SK-N-SH (cell line): ENCODE data around the gene AUH. TPM values are rescaled to one million over a fixed set of nuclear protein-coding genes. Genes with fewer than 3 reads are reported as not detected.

Experiments used
- CTCF ChIA-PET: fragments of 300-600, 350-600 bp; formaldehyde crosslinking; extraction: SDS; loops from one replicate; lab custom pipeline; 2021; lab: Yijun Ruan, JAX
- POLR2A ChIA-PET: fragments of 350-600 bp; sonication (Branson Sonifier 250); formaldehyde crosslinking; extraction: SDS; loops from one replicate; lab custom pipeline; 2020; ENCODE audit warnings: antibody characterized with exemption, inconsistent platforms; lab: Yijun Ruan, JAX
- DNase-seq: peaks from one replicate; pipeline ENCODE4 v3.0.0; 2012
- H2AFZ ChIP-seq: fragments of 200-600 bp; sonication (generic); 2 replicates; pipeline ENCODE4 v1.8.1; 2016; ENCODE audit warnings: antibody characterized with exemption, mild to moderate bottlenecking, low read depth
- H3F3A ChIP-seq: fragments of 200-600 bp; sonication (generic); replicated peaks from 2 replicates; pipeline ENCODE3; 2016; ENCODE audit warnings: antibody characterized with exemption, mild to moderate bottlenecking; ENCODE audit not compliant: insufficient read depth
- H3K27ac ChIP-seq, 2 experiments: fragments of 200-500 bp in 1 of 2; fragments of 200-600 bp in 1 of 2; sonication (Bioruptor generic) in 1 of 2; sonication (generic), shearing (Covaris generic) in 1 of 2; 2 replicates each; pipeline versions ENCODE4 v1.5.1 to v1.6.1; 2014 to 2016; ENCODE audit warnings: low read depth in 2 of 2, inconsistent platforms in 1 of 2, low read length in 1 of 2, mild to moderate bottlenecking in 1 of 2, mixed read lengths in 1 of 2
- H3K27me3 ChIP-seq: fragments of 200-600 bp; sonication (generic), shearing (Covaris generic); 2 replicates; pipeline ENCODE4 v1.6.1; 2016; ENCODE audit warnings: mixed run types; ENCODE audit not compliant: insufficient read depth
- H3K36me3 ChIP-seq, 2 experiments: fragments of 200-500 bp in 1 of 2; fragments of 200-600 bp in 1 of 2; sonication (Bioruptor generic) in 1 of 2; sonication (generic) in 1 of 2; replicated peaks in 1 of 2; 2 replicates each; pipeline versions ENCODE3 to v1.5.1; 2014 to 2016; ENCODE audit warnings: low read length in 1 of 2, mild to moderate bottlenecking in 1 of 2; ENCODE audit not compliant: insufficient read depth in 2 of 2, control insufficient read depth in 1 of 2
- H3K4me1 ChIP-seq, 2 experiments: fragments of 200-500 bp in 1 of 2; fragments of 200-600 bp in 1 of 2; sonication (Bioruptor generic) in 1 of 2; sonication (generic), shearing (Covaris generic) in 1 of 2; 2 replicates each; pipeline versions ENCODE4 v1.5.1 to v1.6.1; 2014 to 2016; ENCODE audit warnings: low read depth in 1 of 2, low read length in 1 of 2, mixed run types in 1 of 2; ENCODE audit not compliant: insufficient read depth in 2 of 2, control insufficient read depth in 1 of 2
- H3K4me2 ChIP-seq: fragments of 200-600 bp; sonication (generic), shearing (Covaris generic); 2 replicates; pipeline ENCODE4 v1.6.1; 2017; ENCODE audit warnings: mixed run types
- H3K4me3 ChIP-seq, 2 experiments: fragments of 200-500 bp in 1 of 2; fragments of 200-600 bp in 1 of 2; sonication (Bioruptor generic) in 1 of 2; sonication (generic), shearing (Covaris generic) in 1 of 2; 2 replicates each; pipeline versions ENCODE4 v1.5.1 to v1.8.1; 2014 to 2016; ENCODE audit warnings: low read depth in 2 of 2, inconsistent platforms in 1 of 2, low read length in 1 of 2, mild to moderate bottlenecking in 1 of 2, mixed read lengths in 1 of 2, moderate library complexity in 1 of 2
- H3K79me2 ChIP-seq: fragments of 200-600 bp; sonication (generic); 2 replicates; pipeline ENCODE4 v1.8.1; 2017; ENCODE audit warnings: mild to moderate bottlenecking; ENCODE audit not compliant: insufficient read depth
- H3K9ac ChIP-seq: fragments of 200-600 bp; sonication (generic); 2 replicates; pipeline ENCODE4 v1.6.1; 2017; ENCODE audit warnings: mixed run types
- H3K9me2 ChIP-seq: fragments of 200-600 bp; sonication (generic); 2 replicates; pipeline ENCODE4 v1.6.1; 2017; ENCODE audit warnings: mixed run types
- H3K9me3 ChIP-seq: fragments of 200-600 bp; sonication (generic); 2 replicates; pipeline ENCODE4 v1.6.1; 2017; ENCODE audit warnings: mixed run types, mild to moderate bottlenecking, moderate library complexity
- H4K20me1 ChIP-seq: fragments of 200-600 bp; sonication (generic); 2 replicates; pipeline ENCODE4 v1.6.1; 2017; ENCODE audit warnings: mild to moderate bottlenecking, mixed run types; ENCODE audit not compliant: insufficient read depth
- CHD2 ChIP-seq: fragments of 150-350 bp; IDR thresholded peaks from 2 replicates; pipeline ENCODE4 v1.6.1; 2018; ENCODE audit warnings: low read length; ENCODE audit not compliant: partially characterized antibody
- FOXJ3 ChIP-seq: sonication (generic); formaldehyde crosslinking; IDR thresholded peaks from 2 replicates; pipeline ENCODE4 v1.5.1; 2020; ENCODE audit warnings: mild to moderate bottlenecking, missing genetic modification reagents
- FOXM1 ChIP-seq: IDR thresholded peaks from 2 replicates; pipeline ENCODE4 v1.4.0; 2012; ENCODE audit warnings: low read depth, mild to moderate bottlenecking
- JUND ChIP-seq: IDR thresholded peaks from 2 replicates; pipeline ENCODE4 v1.4.0; 2012
- MEF2A ChIP-seq: IDR thresholded peaks from 2 replicates; pipeline ENCODE4 v1.4.0; 2012; ENCODE audit warnings: low read depth, borderline replicate concordance
- NRF1 ChIP-seq: IDR thresholded peaks from 2 replicates; pipeline ENCODE4 v1.6.1; 2012; ENCODE audit warnings: low read depth, mild to moderate bottlenecking, low read length
- POLR2AphosphoS5 ChIP-seq: IDR thresholded peaks from 2 replicates; pipeline ENCODE4 v1.6.1; 2012; ENCODE audit warnings: low read depth, low read length
- RAD21 ChIP-seq: IDR thresholded peaks from 2 replicates; pipeline ENCODE4 v1.6.1; 2012; ENCODE audit warnings: mild to moderate bottlenecking, low read length
- RFX5 ChIP-seq: IDR thresholded peaks from 2 replicates; pipeline ENCODE4 v1.6.1; 2012; ENCODE audit warnings: mild to moderate bottlenecking, improper control_type of control experiment, low read length
- SIN3A ChIP-seq: IDR thresholded peaks from 2 replicates; pipeline ENCODE4 v1.6.1; 2012; ENCODE audit warnings: low read depth, mild to moderate bottlenecking, low read length, moderate library complexity, borderline replicate concordance
- TCF12 ChIP-seq: IDR thresholded peaks from 2 replicates; pipeline ENCODE4 v1.4.0; 2012
- TEAD4 ChIP-seq: IDR thresholded peaks from 2 replicates; pipeline ENCODE4 v1.4.0; 2012; ENCODE audit warnings: mild to moderate bottlenecking, borderline replicate concordance; ENCODE audit not compliant: insufficient read depth
- ZBTB33 ChIP-seq: IDR thresholded peaks from 2 replicates; pipeline ENCODE4 v1.4.0; 2012; ENCODE audit warnings: low read depth, borderline replicate concordance
- whole genome bisulfite sequencing: methylation state at CpG from one replicate; pipeline ENCODE4 v1.1.6; 2017; ENCODE audit warnings: low lambda C conversion rate; 5-methylcytosine and 5-hydroxymethylcytosine counted together
- polyA plus RNA-seq, 3 experiments: library from polyadenylated mRNA; depleted of rRNA; stranded (reverse); fragments of >200 nt; gene quantifications; 2 replicates each; pipeline ENCODE4 v1.2.3, GENCODE V29; 2012
- TF ChIP-seq, protein P1 (sequence below): IDR thresholded peaks from 2 replicates; pipeline ENCODE4 v1.6.1; 2012; ENCODE audit warnings: mild to moderate bottlenecking, low read depth, low read length, moderate library complexity
- TF ChIP-seq, protein P2 (sequence below): IDR thresholded peaks from 2 replicates; pipeline ENCODE4 v1.4.0; 2012; ENCODE audit warnings: low read depth, borderline replicate concordance

The AUH gene
- polyA plus RNA-seq, 1 of the 3 experiments (the other 2 are of a cell fraction) = 7.6 TPM

- CTCF ChIA-PET = no interaction called here
- Histone ChIP-seq H3K4me1 (no peaks in the 10 kb centered on the region), H3K27ac (no peak overlapping the region), H2AFZ (no peak overlapping the region), H3K4me2 (no peak overlapping the region), H3K27me3 (no peaks in the 10 kb centered on the region), H4K20me1 (no peaks in the 10 kb centered on the region), H3K79me2 (no peaks in the 10 kb centered on the region), H3K9me2 (no peaks in the 10 kb centered on the region; the same call in 1 of the 2 replicates), H3F3A (no peaks in the 10 kb centered on the region), H3K9me3 (no peaks in the 10 kb centered on the region), H3K36me3 (no peaks in the 10 kb centered on the region), H3K4me3 (no peak overlapping the region), H3K9ac (no peak overlapping the region)
- no peak for DNase-seq
- POLR2A ChIA-PET = interaction anchor here (0.6 kb wide), 1 partner anchor 407 kb away, joined by 3 read pairs; no protein-coding TSS in a partner anchor
- no peak for TF ChIP-seq RFX5
- TF ChIP-seq POLR2AphosphoS5 = no peak
- no peak for TF ChIP-seq FOXJ3 (CRISPR knock-in tag)
- TF ChIP-seq JUND = no peak
- TF ChIP-seq CHD2 = no peak
- TF ChIP-seq MEF2A = no peak
Observed at GRCh38 chr9:91386765-91387164, 25.0 kb upstream of the AUH start.

DNA sequence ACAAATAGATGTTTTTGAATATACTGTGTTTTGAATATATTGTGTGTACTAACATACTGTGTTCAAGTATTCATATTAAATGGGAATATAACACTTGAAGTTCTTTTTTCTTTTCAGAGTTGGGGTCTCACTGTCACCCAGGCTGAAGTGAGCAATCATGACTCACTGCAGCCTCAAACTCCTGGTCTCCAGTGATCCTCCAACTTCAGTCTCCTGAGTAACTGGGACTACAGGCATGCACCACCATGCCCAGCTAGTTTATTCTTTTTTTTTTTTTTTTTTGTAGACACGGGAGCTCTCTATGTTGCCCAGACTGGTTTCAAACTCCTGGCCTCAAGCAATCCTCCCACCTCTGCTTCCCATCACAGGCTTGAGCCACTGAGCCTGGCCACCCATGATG lies 23.2 kb upstream of the AUH start:
- no peaks in the 10 kb centered on the region for H3F3A ChIP-seq
- ChIA-PET POLR2A (no interaction called here), CTCF (no interaction called here)
- DNase-seq = no peak
- H3K27me3 ChIP-seq = no peaks in the 10 kb centered on the region
- 79% methylated on average over 1 of the region's 1 CpG for WGBS
- H3K79me2 ChIP-seq = no peaks in the 10 kb centered on the region
- no peak overlapping the region for H3K27ac ChIP-seq
- H4K20me1 ChIP-seq = no peaks in the 10 kb centered on the region
- no peak overlapping the region for H3K4me2 ChIP-seq
- no peak overlapping the region for H3K9ac ChIP-seq
- H3K9me2 ChIP-seq = no peaks in the 10 kb centered on the region; the same call in 1 of the 2 replicates
- no peak overlapping the region for H2AFZ ChIP-seq
- H3K9me3 ChIP-seq = no peaks in the 10 kb centered on the region
- H3K4me3 ChIP-seq = no peak overlapping the region
- no peaks in the 10 kb centered on the region for H3K36me3 ChIP-seq
- H3K4me1 ChIP-seq = no peaks in the 10 kb centered on the region
- TF ChIP-seq CHD2 (no peak), MEF2A (no peak), ZBTB33 (no peak), TCF12 (no peak), NRF1 (no peak), SIN3A (no peak), RAD21 (no peak), FOXM1 (no peak), TEAD4 (no peak)
- TF ChIP-seq, protein P1, sequence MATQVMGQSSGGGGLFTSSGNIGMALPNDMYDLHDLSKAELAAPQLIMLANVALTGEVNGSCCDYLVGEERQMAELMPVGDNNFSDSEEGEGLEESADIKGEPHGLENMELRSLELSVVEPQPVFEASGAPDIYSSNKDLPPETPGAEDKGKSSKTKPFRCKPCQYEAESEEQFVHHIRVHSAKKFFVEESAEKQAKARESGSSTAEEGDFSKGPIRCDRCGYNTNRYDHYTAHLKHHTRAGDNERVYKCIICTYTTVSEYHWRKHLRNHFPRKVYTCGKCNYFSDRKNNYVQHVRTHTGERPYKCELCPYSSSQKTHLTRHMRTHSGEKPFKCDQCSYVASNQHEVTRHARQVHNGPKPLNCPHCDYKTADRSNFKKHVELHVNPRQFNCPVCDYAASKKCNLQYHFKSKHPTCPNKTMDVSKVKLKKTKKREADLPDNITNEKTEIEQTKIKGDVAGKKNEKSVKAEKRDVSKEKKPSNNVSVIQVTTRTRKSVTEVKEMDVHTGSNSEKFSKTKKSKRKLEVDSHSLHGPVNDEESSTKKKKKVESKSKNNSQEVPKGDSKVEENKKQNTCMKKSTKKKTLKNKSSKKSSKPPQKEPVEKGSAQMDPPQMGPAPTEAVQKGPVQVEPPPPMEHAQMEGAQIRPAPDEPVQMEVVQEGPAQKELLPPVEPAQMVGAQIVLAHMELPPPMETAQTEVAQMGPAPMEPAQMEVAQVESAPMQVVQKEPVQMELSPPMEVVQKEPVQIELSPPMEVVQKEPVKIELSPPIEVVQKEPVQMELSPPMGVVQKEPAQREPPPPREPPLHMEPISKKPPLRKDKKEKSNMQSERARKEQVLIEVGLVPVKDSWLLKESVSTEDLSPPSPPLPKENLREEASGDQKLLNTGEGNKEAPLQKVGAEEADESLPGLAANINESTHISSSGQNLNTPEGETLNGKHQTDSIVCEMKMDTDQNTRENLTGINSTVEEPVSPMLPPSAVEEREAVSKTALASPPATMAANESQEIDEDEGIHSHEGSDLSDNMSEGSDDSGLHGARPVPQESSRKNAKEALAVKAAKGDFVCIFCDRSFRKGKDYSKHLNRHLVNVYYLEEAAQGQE = no peak
- TF ChIP-seq, protein P2, sequence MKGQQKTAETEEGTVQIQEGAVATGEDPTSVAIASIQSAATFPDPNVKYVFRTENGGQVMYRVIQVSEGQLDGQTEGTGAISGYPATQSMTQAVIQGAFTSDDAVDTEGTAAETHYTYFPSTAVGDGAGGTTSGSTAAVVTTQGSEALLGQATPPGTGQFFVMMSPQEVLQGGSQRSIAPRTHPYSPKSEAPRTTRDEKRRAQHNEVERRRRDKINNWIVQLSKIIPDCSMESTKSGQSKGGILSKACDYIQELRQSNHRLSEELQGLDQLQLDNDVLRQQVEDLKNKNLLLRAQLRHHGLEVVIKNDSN = no peak
